Mesodermal cell (in vitro differentiated cells): ENCODE measurements around the gene CELF2.
"Not testable (repeated sequence)": the region's sequence is repeated elsewhere in the genome, so short reads cannot be mapped to it uniquely, and the experiment has no call there.

Source experiments
- H3K27ac ChIP-seq: 2 replicates; pipeline ENCODE4 v1.7.0; 2013; ENCODE audit warnings: mild to moderate bottlenecking, low read depth, low read length, moderate library complexity; ENCODE audit not compliant: severe bottlenecking
- H3K36me3 ChIP-seq: 2 replicates; pipeline ENCODE4 v1.7.1; 2013; ENCODE audit warnings: mild to moderate bottlenecking, low read length, moderate library complexity; ENCODE audit not compliant: control insufficient read depth, insufficient read depth
- H3K4me1 ChIP-seq: one replicate; pipeline ENCODE4 v1.7.1; 2013; ENCODE audit warnings: mild to moderate bottlenecking, low read length; ENCODE audit not compliant: insufficient read depth, control insufficient read depth, poor library complexity, severe bottlenecking
- H3K4me3 ChIP-seq: 2 replicates; pipeline ENCODE4 v1.7.0; 2013; ENCODE audit warnings: low read length, control low read depth, mild to moderate bottlenecking; ENCODE audit not compliant: insufficient read depth, poor library complexity, severe bottlenecking; ENCODE audit errors: extremely low read depth
- H3K9me3 ChIP-seq: 2 replicates; pipeline ENCODE4 v1.7.1; 2013; ENCODE audit warnings: mild to moderate bottlenecking, low read length, moderate library complexity; ENCODE audit not compliant: control insufficient read depth
- WGBS, 2 experiments: methylation state at CpG; one replicate each; pipeline ENCODE4 v1.1.5; 2013; ENCODE audit warnings: missing lambda C conversion rate in 2 of 2; ENCODE audit not compliant: insufficient coverage in 2 of 2; 5-methylcytosine and 5-hydroxymethylcytosine counted together

The CELF2 gene

GRCh38 chr10:10991144-10991543, 26.5 kb upstream of the CELF2 start:
- Histone ChIP-seq H3K4me3 (no peak overlapping the region), H3K9me3 (no peaks in the 10 kb centered on the region), H3K36me3 (no peaks in the 10 kb centered on the region), H3K4me1 (no peaks in the 10 kb centered on the region), H3K27ac (no peak overlapping the region)
- 60 to 78% methylated on average over 2 of the region's 2 CpGs for WGBS, 2 experiments

- no CpG with 5 or more reads among the region's 2 CpGs for WGBS, 2 experiments
- H3K9me3 ChIP-seq: no peaks in the 10 kb centered on the region
- H3K36me3 ChIP-seq: no peaks in the 10 kb centered on the region
- no peak overlapping the region for H3K4me3 ChIP-seq
- H3K27ac ChIP-seq: no peak overlapping the region
- H3K4me1 ChIP-seq: no peaks in the 10 kb centered on the region
Measured at GRCh38 chr10:10992072-10992471, 25.6 kb upstream of the CELF2 start.

- WGBS, 2 experiments: 92% methylated on average over 3 of the region's 3 CpGs; no CpG with 5 or more reads in 1 of the 2 experiments
Measured at GRCh38 chr10:10992961-10993714, 24.5 kb upstream of the CELF2 start.

GRCh38 chr10:10993785-10994184, 23.9 kb upstream of the CELF2 start:
- H3K4me1 ChIP-seq: no peaks in the 10 kb centered on the region
- H3K4me3 ChIP-seq: no peak overlapping the region
- H3K27ac ChIP-seq: no peak overlapping the region
- no peaks in the 10 kb centered on the region for H3K36me3 ChIP-seq
- H3K9me3 ChIP-seq: no peaks in the 10 kb centered on the region

More at GRCh38 chr10:10992961-10993714, 24.5 kb upstream of the CELF2 start:
- Histone ChIP-seq H3K27ac (no peak overlapping the region), H3K36me3 (no peaks in the 10 kb centered on the region), H3K4me1 (no peaks in the 10 kb centered on the region), H3K4me3 (no peak overlapping the region), H3K9me3 (no peaks in the 10 kb centered on the region)

- H3K36me3 ChIP-seq: no peaks in the 10 kb centered on the region
- no peak overlapping the region for H3K27ac ChIP-seq
- no peaks in the 10 kb centered on the region for H3K9me3 ChIP-seq
- 100% methylated on average over 1 of the region's 2 CpGs for WGBS, 2 experiments
- H3K4me1 ChIP-seq: no peaks in the 10 kb centered on the region
- H3K4me3 ChIP-seq: no peak overlapping the region
Measured at GRCh38 chr10:10994360-10994759, 23.3 kb upstream of the CELF2 start.

- Histone ChIP-seq H3K9me3 (no peaks in the 10 kb centered on the region), H3K4me1 (no peaks in the 10 kb centered on the region), H3K27ac (no peak overlapping the region), H3K4me3 (no peak overlapping the region), H3K36me3 (no peaks in the 10 kb centered on the region)
- 83 to 91% methylated on average over 2 to 4 of the region's 5 CpGs for WGBS, 2 experiments
Measured at GRCh38 chr10:10995120-10995519, 22.6 kb upstream of the CELF2 start.

- H3K9me3 ChIP-seq: no peaks in the 10 kb centered on the region
- 66 to 89% methylated on average over 2 to 3 of the region's 7 CpGs for whole genome bisulfite sequencing, 2 experiments
- no peak overlapping the region for H3K27ac ChIP-seq
- H3K4me1 ChIP-seq: no peaks in the 10 kb centered on the region
- H3K36me3 ChIP-seq: no peaks in the 10 kb centered on the region
- H3K4me3 ChIP-seq: no peak overlapping the region
Measured at GRCh38 chr10:10996966-10997620, 20.6 kb upstream of the CELF2 start.

- H3K36me3 ChIP-seq, H3K4me3 ChIP-seq, H3K9me3 ChIP-seq, H3K4me1 ChIP-seq, H3K27ac ChIP-seq: not testable (repeated sequence)
- 100% methylated on average over 1 to 2 of the region's 4 CpGs for WGBS, 2 experiments
Measured at GRCh38 chr10:10999501-10999900, 18.2 kb upstream of the CELF2 start.

- Histone ChIP-seq H3K4me1 (no peaks in the 10 kb centered on the region), H3K36me3 (no peaks in the 10 kb centered on the region), H3K4me3 (no peak overlapping the region), H3K27ac (no peak overlapping the region), H3K9me3 (no peaks in the 10 kb centered on the region)
- WGBS, 2 experiments: 67% methylated on average over 1 of the region's 5 CpGs; no CpG with 5 or more reads in 1 of the 2 experiments
Measured at GRCh38 chr10:11002485-11002884, 15.2 kb upstream of the CELF2 start.

GRCh38 chr10:11002916-11003315, 14.8 kb upstream of the CELF2 start:
- Histone ChIP-seq H3K36me3 (no peaks in the 10 kb centered on the region), H3K9me3 (no peaks in the 10 kb centered on the region), H3K4me1 (no peaks in the 10 kb centered on the region), H3K4me3 (no peak overlapping the region), H3K27ac (no peak overlapping the region)
- WGBS, 2 experiments: no CpG with 5 or more reads among the region's 3 CpGs

GRCh38 chr10:11003679-11004078, 14.0 kb upstream of the CELF2 start:
- no peaks in the 10 kb centered on the region for H3K9me3 ChIP-seq
- no peaks in the 10 kb centered on the region for H3K36me3 ChIP-seq
- no peak overlapping the region for H3K27ac ChIP-seq
- 95 to 100% methylated on average over 2 to 3 of the region's 4 CpGs for WGBS, 2 experiments
- H3K4me3 ChIP-seq: no peak overlapping the region
- H3K4me1 ChIP-seq: no peaks in the 10 kb centered on the region
